Measurements from ENCODE around the gene AURKAIP1.
A peak's percentile ranks its signal among the peaks of the same experiment; 100 is the strongest.

The AURKAIP1 gene

DNA sequence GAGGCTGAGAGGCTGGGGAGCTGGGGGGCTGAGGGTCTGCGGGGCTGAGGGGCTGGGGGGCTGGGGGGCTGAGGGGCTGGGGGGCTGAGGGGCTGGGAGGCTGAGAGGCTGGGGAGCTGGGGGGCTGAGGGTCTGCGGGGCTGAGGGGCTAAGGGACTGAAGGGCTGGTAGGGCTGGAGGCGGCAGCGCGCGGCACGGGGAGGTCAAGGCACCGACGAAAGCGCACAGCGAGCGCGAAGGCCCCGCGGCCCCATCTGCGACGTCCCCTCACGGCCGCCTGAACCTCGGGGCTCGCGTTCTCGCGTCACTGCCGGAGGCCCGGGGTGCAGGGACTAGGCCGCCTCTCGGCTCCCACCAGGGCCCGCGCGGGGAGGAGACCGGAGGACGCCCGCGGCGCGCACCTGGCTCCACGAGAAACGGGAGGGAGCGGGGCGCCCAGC is 50.9 kb downstream of the AURKAIP1 start:
- TF ChIP-seq, protein P1, sequence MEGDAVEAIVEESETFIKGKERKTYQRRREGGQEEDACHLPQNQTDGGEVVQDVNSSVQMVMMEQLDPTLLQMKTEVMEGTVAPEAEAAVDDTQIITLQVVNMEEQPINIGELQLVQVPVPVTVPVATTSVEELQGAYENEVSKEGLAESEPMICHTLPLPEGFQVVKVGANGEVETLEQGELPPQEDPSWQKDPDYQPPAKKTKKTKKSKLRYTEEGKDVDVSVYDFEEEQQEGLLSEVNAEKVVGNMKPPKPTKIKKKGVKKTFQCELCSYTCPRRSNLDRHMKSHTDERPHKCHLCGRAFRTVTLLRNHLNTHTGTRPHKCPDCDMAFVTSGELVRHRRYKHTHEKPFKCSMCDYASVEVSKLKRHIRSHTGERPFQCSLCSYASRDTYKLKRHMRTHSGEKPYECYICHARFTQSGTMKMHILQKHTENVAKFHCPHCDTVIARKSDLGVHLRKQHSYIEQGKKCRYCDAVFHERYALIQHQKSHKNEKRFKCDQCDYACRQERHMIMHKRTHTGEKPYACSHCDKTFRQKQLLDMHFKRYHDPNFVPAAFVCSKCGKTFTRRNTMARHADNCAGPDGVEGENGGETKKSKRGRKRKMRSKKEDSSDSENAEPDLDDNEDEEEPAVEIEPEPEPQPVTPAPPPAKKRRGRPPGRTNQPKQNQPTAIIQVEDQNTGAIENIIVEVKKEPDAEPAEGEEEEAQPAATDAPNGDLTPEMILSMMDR (IDR thresholded peaks at IDR 0.05; ENCODE audit: insufficient read depth, low read length, missing control alignments), result no peak
- DNase-seq (ENCODE audit: low read depth, low spot score), result no peak
- H3K4me3 ChIP-seq (ENCODE audit: low read depth, low read length), result peak overlapping the region; percentile 83
- ChIA-PET POLR2A (no interaction called here), CTCF (no interaction called here)
